Activated CD8-positive, alpha-beta T cell treated with anti-CD3 and anti-CD28 coated beads for 36 hours (primary cell): Measurements from ENCODE around the gene NAT9. TPM values are rescaled to one million over a fixed set of nuclear protein-coding genes. Genes with fewer than 3 reads are reported as not detected.

Source experiments
- ATAC-seq: fragments of 200-7000 bp; cut with Tn5 transposase; one replicate; pipeline ENCODE4 v1.10.0; 2021; ENCODE audit warnings: mild to moderate bottlenecking, moderate library complexity
- CTCF ChIA-PET: fragments of 350-600 bp; sonication (Branson Sonifier 250); formaldehyde crosslinking; loops from one replicate; lab custom pipeline; 2021; ENCODE audit warnings: antibody characterized with exemption; lab: Charles Lee
- POLR2A ChIA-PET: fragments of 350-600 bp; sonication (Branson Sonifier 250); formaldehyde crosslinking; loops from one replicate; lab custom pipeline; 2021; ENCODE audit warnings: antibody characterized with exemption; lab: Charles Lee
- DNase-seq: peaks from one replicate; pipeline ENCODE4 v3.0.0-alpha.2; 2020
- H3K27ac Mint-ChIP-seq: one replicate; pipeline ENCODE4 v1.8.0; 2021; ENCODE audit warnings: mild to moderate bottlenecking, mixed read lengths
- H3K27me3 Mint-ChIP-seq: one replicate; pipeline ENCODE4 v1.8.0; 2021; ENCODE audit warnings: mixed read lengths
- H3K36me3 Mint-ChIP-seq: one replicate; pipeline ENCODE4 v1.8.0; 2021; ENCODE audit warnings: low read depth, mixed read lengths
- H3K4me1 Mint-ChIP-seq: one replicate; pipeline ENCODE4 v1.8.0; 2021; ENCODE audit warnings: low read depth, mixed read lengths
- H3K4me3 Mint-ChIP-seq: one replicate; pipeline ENCODE4 v1.8.0; 2021; ENCODE audit warnings: mild to moderate bottlenecking, moderate library complexity, mixed read lengths
- H3K9me3 Mint-ChIP-seq: one replicate; pipeline ENCODE4 v1.8.0; 2021; ENCODE audit warnings: mixed read lengths
- CTCF ChIP-seq: fragments of 200-600 bp; IDR thresholded peaks from one replicate; pipeline ENCODE4 v1.8.0; 2022; ENCODE audit warnings: antibody characterized with exemption, mild to moderate bottlenecking
- intact Hi-C: fragments of 100-400 bp; cut with micrococcal nuclease; formaldehyde crosslinking; loops from one replicate; pipeline ENCODE4 v1.10.0; 2022
- total RNA-seq, 2 experiments: library from RNA; stranded (reverse); gene quantifications; one replicate each; pipeline ENCODE4 v1.2.3, GENCODE V29; 2021

NAT9 gene
- total RNA-seq, 2 experiments from 2014 or later = 35.5 to 42.4 TPM

GRCh38 chr17:74744349-74744713, 31.8 kb downstream of the NAT9 start:
- H3K27ac Mint-ChIP-seq = peak overlapping the region; percentile 88

DNA sequence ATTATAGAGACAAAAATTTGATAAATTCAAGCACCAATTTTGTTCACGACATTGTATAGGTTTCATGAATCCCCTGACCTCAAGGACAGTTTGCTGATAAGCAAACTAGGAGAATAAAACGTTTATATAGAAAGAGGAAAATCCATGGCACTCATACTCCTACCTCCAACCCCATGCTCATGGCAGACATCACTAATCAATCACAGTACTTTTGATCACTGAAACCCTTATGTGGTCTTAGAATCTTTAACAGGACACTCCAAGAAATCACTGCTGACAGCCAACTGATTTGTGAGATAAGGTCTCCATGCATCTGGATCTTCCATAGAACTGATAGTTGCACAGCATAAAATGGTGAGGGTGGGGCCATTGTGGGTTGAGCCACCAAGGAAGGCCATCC, 32.4 kb downstream of the NAT9 start:
- intact Hi-C loops = loop anchor here (5.0 kb wide), 1 partner anchor 119 kb away; no protein-coding TSS in a partner anchor
- ChIA-PET POLR2A (interaction anchor here (1.0 to 2.7 kb wide), 3 partner anchors 8 to 130 kb away, joined by 3 to 11 read pairs (median 4); partner anchors contain the start of gene FDXR), CTCF (interaction anchor here (0.9 to 6.9 kb wide), 8 partner anchors 8 to 119 kb away, joined by 3 to 110 read pairs (median 59); partner anchors contain the start of genes GRIN2C, NAT9 and RAB37)
- no peak for TF ChIP-seq CTCF
- peaks cover 72% of the 10 kb centered on the region for H3K4me1 Mint-ChIP-seq
- no peak for DNase-seq
- H3K36me3 Mint-ChIP-seq = peaks cover 3% of the 10 kb centered on the region
- H3K9me3 Mint-ChIP-seq = peaks cover 7% of the 10 kb centered on the region
- no peak overlapping the region for H3K4me3 Mint-ChIP-seq
- H3K27me3 Mint-ChIP-seq = no peaks in the 10 kb centered on the region
- peak overlapping the region; percentile 88 for H3K27ac Mint-ChIP-seq
- no peak for ATAC-seq

More at GRCh38 chr17:74744349-74744713, 31.8 kb downstream of the NAT9 start:
- no peak for TF ChIP-seq CTCF
- ChIA-PET CTCF (interaction anchor here (0.9 to 6.9 kb wide), 11 partner anchors 8 to 213 kb away, joined by 3 to 110 read pairs (median 48); partner anchors contain the start of genes GRIN2C, NAT9 and RAB37), POLR2A (interaction anchor here (0.5 to 2.7 kb wide), 6 partner anchors 8 to 129 kb away, joined by 3 to 11 read pairs (median 4); partner anchors contain the start of genes FDXR and RAB37)
- H3K9me3 Mint-ChIP-seq = peaks cover 7% of the 10 kb centered on the region
- peaks cover 66% of the 10 kb centered on the region for H3K4me1 Mint-ChIP-seq
- DNase-seq = no peak
- H3K4me3 Mint-ChIP-seq = no peak overlapping the region
- intact Hi-C loops = loop anchor here (5.0 kb wide), 1 partner anchor 118 kb away; no protein-coding TSS in a partner anchor
- no peak for ATAC-seq
- H3K27me3 Mint-ChIP-seq = no peaks in the 10 kb centered on the region
- peaks cover 3% of the 10 kb centered on the region for H3K36me3 Mint-ChIP-seq

DNA sequence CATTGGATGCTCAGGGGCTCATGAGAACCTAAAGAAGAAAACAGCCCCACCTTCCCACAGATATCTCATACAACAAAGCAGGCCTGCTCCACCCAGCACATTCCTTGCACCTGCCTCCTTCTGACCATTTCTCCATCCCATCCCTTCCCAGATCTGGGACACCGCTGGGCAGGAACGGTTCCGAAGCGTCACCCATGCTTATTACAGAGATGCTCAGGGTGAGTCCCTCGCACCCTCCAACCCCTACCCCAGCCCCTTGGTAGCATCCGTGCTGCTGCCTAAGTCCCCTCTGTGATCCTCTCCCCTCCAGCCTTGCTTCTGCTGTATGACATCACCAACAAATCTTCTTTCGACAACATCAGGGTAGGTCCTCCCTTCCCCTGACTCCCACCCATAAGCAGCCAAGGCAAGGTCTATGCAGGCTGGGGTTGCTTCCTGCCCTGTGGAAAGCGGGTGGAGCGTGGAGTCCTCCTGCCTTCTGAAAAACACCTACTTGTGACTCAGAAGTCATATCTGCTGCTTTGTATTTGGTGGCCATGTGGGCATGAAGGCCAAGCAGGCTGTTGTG, 33.1 kb downstream of the NAT9 start:
- intact Hi-C loops = loop anchor here (5.0 kb wide), 1 partner anchor 119 kb away; no protein-coding TSS in a partner anchor

GRCh38 chr17:74742153-74742515, 34.0 kb downstream of the NAT9 start:
- Mint-ChIP-seq H3K9me3 (peaks cover 7% of the 10 kb centered on the region), H3K27ac (peak overlapping the region; percentile 88), H3K4me3 (peak overlapping the region; percentile 5), H3K36me3 (peaks cover 3% of the 10 kb centered on the region), H3K27me3 (no peaks in the 10 kb centered on the region), H3K4me1 (peaks cover 80% of the 10 kb centered on the region)
- peak; percentile 11 for ATAC-seq
- ChIA-PET POLR2A (interaction anchor here (0.6 to 3.1 kb wide), 4 partner anchors 8 to 63 kb away, joined by 3 to 13 read pairs (median 4); no protein-coding TSS in a partner anchor), CTCF (interaction anchor here (0.6 to 8.1 kb wide), 11 partner anchors 17 to 210 kb away, joined by 3 to 207 read pairs (median 5); partner anchors contain the start of gene NAT9)
- no peak for TF ChIP-seq CTCF
- DNase-seq = peak; percentile 77
- intact Hi-C loops = loop anchor here (5.0 kb wide), 1 partner anchor 120 kb away; no protein-coding TSS in a partner anchor

More for the DNA sequence above, 33.1 kb downstream of the NAT9 start:
- H3K36me3 Mint-ChIP-seq = peaks cover 3% of the 10 kb centered on the region
- ATAC-seq (no peak), DNase-seq (no peak)
- peak overlapping the region; percentile 88 for H3K27ac Mint-ChIP-seq
- H3K9me3 Mint-ChIP-seq = peaks cover 7% of the 10 kb centered on the region
- ChIA-PET POLR2A (interaction anchor here (2.1 to 3.1 kb wide), 2 partner anchors 9 to 27 kb away, joined by 6 to 13 read pairs; no protein-coding TSS in a partner anchor), CTCF (interaction anchor here (0.8 to 8.1 kb wide), 9 partner anchors 16 to 119 kb away, joined by 3 to 207 read pairs (median 8); partner anchors contain the start of gene NAT9)
- peaks cover 78% of the 10 kb centered on the region for H3K4me1 Mint-ChIP-seq
- H3K27me3 Mint-ChIP-seq = no peaks in the 10 kb centered on the region
- TF ChIP-seq CTCF = no peak
- peak overlapping the region; percentile 5 for H3K4me3 Mint-ChIP-seq
